ENCODE data around the gene MED22.
"Not testable (repeated sequence)": the region's sequence is repeated elsewhere in the genome, so short reads cannot be mapped to it uniquely, and the experiment has no call there.

Gene MED22

GRCh38 chr9:133354766-133355165, 6.8 kb upstream of the MED22 start:
- DNase-seq: no peak

DNA sequence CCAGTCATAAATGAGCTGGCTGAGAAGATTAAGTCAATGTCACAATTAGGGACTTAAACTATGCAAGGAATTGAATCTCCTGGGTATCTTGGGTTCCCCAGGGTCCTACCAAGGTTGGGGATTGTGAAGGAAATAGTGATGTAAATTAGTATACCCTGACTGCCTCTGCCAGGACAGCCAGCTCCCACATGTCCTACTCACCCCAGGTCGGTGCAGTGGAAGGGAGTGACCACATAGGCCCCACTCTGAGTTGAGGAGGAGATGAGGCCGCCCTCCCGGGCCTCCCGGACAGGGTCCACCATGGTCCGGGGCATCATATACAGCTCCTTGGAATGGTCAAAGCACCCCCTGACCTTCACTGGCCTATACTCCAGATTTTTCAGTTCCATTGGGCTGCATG, 5.6 kb upstream of the MED22 start:
- no peak for DNase-seq

- DNase-seq: no peak
These were observed 4.9 kb upstream of the MED22 start for GRCh38 chr9:133352635-133353340.

DNA sequence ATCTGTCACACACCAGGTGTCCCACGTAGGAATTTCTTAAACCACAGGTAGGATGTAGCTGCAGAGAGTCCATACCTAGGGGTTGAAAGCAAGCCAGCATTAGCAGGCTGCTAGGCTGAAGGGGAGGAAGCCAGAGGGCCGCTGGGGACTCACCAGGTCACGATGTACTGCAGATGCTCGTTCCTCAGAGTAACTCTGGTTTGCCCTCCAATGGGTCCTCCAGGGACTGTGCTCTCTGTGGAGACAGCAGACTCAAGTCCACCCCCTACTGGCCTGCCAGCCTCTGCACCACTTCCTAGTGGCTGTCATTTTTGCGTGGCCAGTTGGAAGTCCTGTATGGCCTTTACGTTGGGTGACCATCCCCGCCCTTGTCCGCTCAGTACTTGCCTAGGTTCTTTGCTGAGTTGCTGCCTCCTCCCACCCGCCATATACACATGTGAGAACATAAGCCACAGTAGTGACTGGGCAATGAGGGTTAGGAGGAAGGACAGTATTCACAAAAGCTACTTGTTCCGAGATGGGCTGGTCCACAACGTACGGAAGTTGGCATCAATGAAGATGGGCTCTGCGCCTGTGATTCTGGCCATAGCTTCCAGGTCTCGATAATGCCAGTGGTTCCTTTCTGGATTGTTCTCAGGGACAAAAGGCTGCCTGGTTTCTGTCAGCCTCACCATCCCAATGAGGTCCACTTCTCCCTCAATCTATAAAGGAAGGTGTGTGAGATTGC, 4.1 kb upstream of the MED22 start:
- no peak for DNase-seq

- DNase-seq: no peak
These were observed 3.6 kb upstream of the MED22 start for GRCh38 chr9:133351526-133351907.

- no peak for DNase-seq
These were observed 2.2 kb upstream of the MED22 start for GRCh38 chr9:133349965-133350616.

DNA sequence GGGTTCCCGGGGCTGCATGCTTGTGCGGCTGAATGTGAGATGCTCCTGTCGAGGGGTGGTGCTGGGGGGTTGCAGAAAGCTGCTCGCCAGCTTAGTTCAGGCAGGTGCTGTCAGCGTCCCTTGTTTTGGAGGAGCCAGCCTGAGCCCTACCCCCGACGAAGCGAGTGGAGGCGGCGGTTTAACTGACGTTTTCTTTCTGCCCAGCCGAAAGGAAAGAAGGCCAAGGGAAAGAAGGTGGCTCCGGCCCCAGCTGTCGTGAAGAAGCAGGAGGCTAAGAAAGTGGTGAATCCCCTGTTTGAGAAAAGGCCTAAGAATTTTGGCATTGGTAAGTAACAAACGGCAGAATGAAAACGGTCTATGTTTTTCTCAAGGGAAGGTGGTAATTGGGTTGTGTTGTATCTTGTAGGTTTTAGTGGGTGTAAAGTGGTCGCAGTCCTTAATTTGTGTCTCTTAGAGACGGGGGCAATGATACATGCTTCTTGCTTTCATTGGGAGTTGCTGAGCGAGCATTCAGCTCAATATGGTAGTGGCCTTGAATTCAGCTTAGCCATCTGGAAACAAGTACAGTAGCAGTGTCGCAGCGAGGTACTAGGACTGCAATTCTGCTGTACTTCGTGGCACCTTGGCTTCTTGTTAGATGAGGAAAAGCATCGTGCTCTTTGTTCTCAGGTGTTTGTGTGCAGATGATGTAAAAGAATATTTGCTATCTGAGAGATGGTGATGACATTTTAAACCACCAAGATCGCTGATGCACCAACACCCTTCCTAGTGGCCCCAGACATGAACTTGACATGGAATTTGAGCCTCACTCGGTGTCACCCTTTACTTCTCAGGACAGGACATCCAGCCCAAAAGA, 1.0 kb upstream of the MED22 start:
- no peak for DNase-seq

- DNase-seq: no peak
These were observed 381 bp downstream of the MED22 start for GRCh38 chr9:133347515-133347984.

DNA sequence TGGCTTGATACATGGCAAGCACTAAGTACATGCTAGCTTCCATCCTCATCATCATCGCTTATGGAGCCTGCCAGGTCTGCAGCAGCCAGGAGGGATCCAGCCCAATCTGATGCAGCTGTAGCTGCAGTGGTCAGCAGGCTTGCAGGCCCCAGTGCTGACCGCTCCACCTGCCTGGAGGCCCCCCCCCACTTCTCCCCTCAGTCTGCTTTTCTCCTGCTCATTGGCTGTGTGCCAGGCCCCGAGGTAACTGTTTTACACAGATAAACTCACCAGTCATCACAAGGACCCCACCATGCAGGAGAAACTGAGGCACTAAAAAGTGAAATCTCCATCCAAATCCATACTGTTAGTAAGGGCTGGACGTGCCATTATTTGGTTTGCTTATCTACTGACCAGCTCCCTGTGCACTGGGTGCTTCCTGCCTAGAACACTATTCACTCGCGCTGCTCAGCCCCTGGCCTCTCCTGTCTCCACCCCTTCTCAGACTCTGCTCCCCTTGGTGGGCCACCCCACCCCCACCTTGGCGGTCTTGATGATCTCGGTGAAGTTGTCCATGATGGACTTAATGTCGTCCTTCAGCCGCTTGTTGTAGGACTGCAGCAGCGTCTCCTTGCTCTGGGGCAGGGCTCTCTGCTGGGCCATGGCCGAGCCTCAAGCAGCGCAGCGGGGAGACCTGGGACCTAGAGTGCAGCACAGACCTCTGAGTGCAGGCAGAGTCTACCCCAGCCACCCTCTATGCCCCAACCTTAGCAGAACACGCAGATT, 1.7 kb downstream of the MED22 start:
- DNase-seq: no peak

- DNase-seq: no peak
These were observed 2.3 kb downstream of the MED22 start for GRCh38 chr9:133345596-133345995.

- no peak for DNase-seq
These were observed 3.0 kb downstream of the MED22 start for GRCh38 chr9:133344979-133345378.

DNA sequence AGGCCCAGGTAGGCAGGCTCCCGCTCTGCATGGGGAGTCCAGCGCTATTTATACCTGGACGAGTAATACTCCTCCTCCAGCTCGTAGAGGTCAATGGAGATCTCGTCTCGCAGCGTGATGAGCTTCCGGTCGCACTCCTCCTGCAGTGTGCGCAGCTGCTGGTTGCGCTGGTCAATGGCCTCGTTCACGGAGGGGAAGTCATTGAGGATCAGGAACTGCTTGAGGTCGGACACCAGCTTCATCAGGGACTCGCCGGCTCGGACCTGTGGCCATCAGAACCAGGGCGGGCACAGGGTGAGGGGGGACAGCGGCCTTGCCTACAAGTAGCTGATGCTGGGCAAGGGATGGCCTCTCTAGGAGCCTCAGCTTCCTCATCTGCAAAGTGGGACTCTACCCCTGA, 3.9 kb downstream of the MED22 start:
- DNase-seq: no peak

- DNase-seq: no peak
These were observed 5.4 kb downstream of the MED22 start for GRCh38 chr9:133342570-133342969.

DNA sequence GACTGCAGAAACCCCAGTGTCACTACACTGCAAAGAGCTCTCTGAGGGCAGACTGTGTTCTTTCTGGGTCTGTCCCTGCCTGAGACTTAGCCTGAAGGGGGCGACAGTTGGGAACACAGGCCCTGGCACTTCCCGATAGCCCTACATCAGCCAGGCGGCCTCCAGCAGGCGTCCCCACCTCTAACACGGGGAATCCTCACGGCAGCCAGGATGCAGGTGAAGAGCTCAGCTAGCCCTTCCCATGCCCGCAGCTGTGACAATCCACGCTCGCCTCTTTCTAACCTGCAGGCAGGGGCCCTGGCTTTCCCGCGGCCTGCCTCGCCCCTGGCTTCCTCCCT, 5.9 kb downstream of the MED22 start:
- DNase-seq: no peak

GRCh38 chr9:133341369-133342068, 6.4 kb downstream of the MED22 start:
- no peak for DNase-seq

DNA sequence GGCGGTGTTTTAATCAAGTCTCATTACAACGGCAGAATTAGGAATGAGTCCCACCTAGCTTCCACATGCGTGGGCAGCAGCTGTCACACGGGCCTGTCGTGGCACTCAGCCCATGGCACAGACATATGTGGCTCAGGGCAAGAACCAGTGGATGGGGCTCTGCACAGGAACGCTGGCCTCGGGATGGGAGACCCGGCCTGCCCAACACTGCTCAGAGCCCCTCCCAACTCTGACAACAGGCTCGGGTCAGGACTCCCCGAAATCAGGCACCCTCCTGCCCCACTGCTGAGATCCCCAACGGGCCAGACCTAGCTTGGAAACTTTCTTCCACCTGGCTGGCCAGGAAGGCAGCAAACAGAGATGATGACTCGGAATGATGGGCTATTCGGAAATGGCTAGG, 7.0 kb downstream of the MED22 start:
- no peak for DNase-seq

DNA sequence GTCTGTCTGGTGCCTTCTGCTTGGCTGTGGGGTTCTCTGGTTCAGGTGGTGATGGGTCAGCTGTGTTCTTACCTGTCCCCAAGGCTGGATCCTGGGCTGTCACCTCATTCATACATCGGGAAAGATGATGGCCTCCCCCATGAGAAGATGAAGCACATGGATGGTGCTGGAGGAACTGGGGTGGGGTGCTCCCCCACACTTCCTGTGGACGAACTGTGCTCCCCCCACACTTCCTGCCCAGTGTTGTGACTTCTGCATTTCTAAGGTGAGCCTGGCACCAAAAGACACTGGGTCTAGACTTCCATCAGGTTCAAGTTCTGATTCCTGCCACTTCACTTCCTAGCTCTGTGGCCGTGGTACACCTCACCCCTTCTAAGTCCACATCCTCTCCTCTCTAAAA, 7.7 kb downstream of the MED22 start:
- no peak for DNase-seq

GRCh38 chr9:133339641-133340040, 8.3 kb downstream of the MED22 start:
- DNase-seq: no peak

GRCh38 chr9:133335924-133336811, 11.8 kb downstream of the MED22 start, which contains the start of gene SURF6:
Gene SURF6, minus strand, starts transcription at chr9:133336188. Its CDS starts 56 bp downstream, at chr9:133336132.
- DNase-seq: peak; percentile 82

DNA sequence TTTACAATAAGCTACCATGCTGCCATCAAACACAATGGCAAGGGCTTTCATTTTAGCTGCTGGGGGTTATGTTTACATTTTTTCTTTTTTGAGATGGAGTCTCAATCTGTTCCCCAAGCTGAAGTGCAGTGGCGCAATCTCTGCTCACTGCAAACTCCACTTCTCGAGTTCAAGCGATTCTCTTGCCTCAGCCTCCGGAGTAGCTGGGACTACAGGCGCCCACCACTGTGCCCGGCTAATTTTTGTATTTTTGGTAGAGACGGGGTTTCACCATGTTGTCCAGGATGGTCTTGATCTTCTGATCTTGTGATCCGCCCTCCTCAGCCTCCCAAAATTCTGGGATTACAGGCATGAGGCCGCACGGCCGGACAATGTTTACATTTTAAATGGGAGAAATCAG, 13.0 kb downstream of the MED22 start:
- DNase-seq: not testable (repeated sequence)

GRCh38 chr9:133334161-133334560, 13.8 kb downstream of the MED22 start:
- no peak for DNase-seq

All from NCI-H1694 treated with DMSO at 0.1 percent for 48 hours (cell line).